Neural progenitor cell (in vitro differentiated cells): ENCODE measurements around the gene KLF13. TPM values are rescaled to one million over a fixed set of nuclear protein-coding genes. Genes with fewer than 3 reads are reported as not detected.

Source experiments
- DNase-seq: peaks from one replicate; pipeline ENCODE4 v3.0.0-alpha.2; 2016; ENCODE audit warnings: low spot score
- H2AFZ ChIP-seq: fragments of 200-600 bp; sonication (generic); replicated peaks from 2 replicates; pipeline ENCODE4 v1.6.1; 2016; ENCODE audit warnings: antibody characterized with exemption
- H3F3A ChIP-seq: fragments of 200-600 bp; sonication (generic); 2 replicates; pipeline ENCODE4 v1.6.1; 2016; ENCODE audit warnings: antibody characterized with exemption, low read depth
- H3K27ac ChIP-seq: fragments of 200-600 bp; sonication (generic); 2 replicates; pipeline ENCODE4 v1.5.1; 2016; ENCODE audit warnings: mild to moderate bottlenecking
- H3K27me3 ChIP-seq: fragments of 200-600 bp; sonication (generic); 2 replicates; pipeline ENCODE4 v1.6.1; 2016; ENCODE audit warnings: mild to moderate bottlenecking, moderate library complexity
- H3K36me3 ChIP-seq: fragments of 200-600 bp; sonication (generic); 2 replicates; pipeline ENCODE4 v1.5.1; 2016
- H3K4me1 ChIP-seq: fragments of 200-600 bp; sonication (generic); 2 replicates; pipeline ENCODE4 v1.6.1; 2016; ENCODE audit warnings: mixed run types
- H3K4me2 ChIP-seq: fragments of 200-600 bp; sonication (generic); 2 replicates; pipeline ENCODE4 v1.6.1; 2016
- H3K4me3 ChIP-seq: fragments of 200-600 bp; sonication (generic); 2 replicates; pipeline ENCODE4 v1.5.1; 2016
- H3K79me2 ChIP-seq: fragments of 200-600 bp; sonication (generic); 2 replicates; pipeline ENCODE4 v1.6.1; 2016; ENCODE audit warnings: low read depth
- H3K9ac ChIP-seq: fragments of 200-600 bp; sonication (generic); 2 replicates; pipeline ENCODE4 v1.6.1; 2016
- H3K9me3 ChIP-seq: fragments of 200-600 bp; sonication (generic); 2 replicates; pipeline ENCODE4 v1.5.1; 2016; ENCODE audit warnings: low read depth
- H4K20me1 ChIP-seq: fragments of 200-600 bp; sonication (generic); 2 replicates; pipeline ENCODE4 v1.6.1; 2016; ENCODE audit warnings: low read depth
- H3K27ac Mint-ChIP-seq: 3 replicates; pipeline ENCODE4 v1.8.0; 2021; ENCODE audit warnings: mixed read lengths
- H3K27me3 Mint-ChIP-seq: 2 replicates; pipeline ENCODE4 v1.8.0; 2022; ENCODE audit warnings: low read depth, mild to moderate bottlenecking, inconsistent platforms, moderate library complexity, mixed read lengths; ENCODE audit not compliant: insufficient read depth
- H3K36me3 Mint-ChIP-seq: 3 replicates; pipeline ENCODE4 v1.8.0; 2021; ENCODE audit warnings: mixed read lengths
- H3K4me1 Mint-ChIP-seq: 3 replicates; pipeline ENCODE4 v1.8.0; 2021; ENCODE audit warnings: mixed read lengths
- H3K4me3 Mint-ChIP-seq: 3 replicates; pipeline ENCODE4 v1.8.0; 2021; ENCODE audit warnings: mild to moderate bottlenecking, moderate library complexity, mixed read lengths
- H3K9me3 Mint-ChIP-seq: 3 replicates; pipeline ENCODE4 v1.8.0; 2020; ENCODE audit warnings: mixed read lengths
- EZH2 ChIP-seq: fragments of 200-600 bp; sonication (generic); IDR thresholded peaks from 2 replicates; pipeline ENCODE4 v1.6.1; 2017; ENCODE audit warnings: antibody characterized with exemption, mild to moderate bottlenecking, moderate library complexity
- EZH2phosphoT487 ChIP-seq: fragments of 200-600 bp; sonication (generic); IDR thresholded peaks from 2 replicates; pipeline ENCODE4 v1.6.1; 2017; ENCODE audit warnings: antibody characterized with exemption
- total RNA-seq: library from RNA; depleted of rRNA; stranded (reverse); fragments of >200 nt; gene quantifications from 2 replicates; pipeline ENCODE4 v1.2.3, GENCODE V29; 2015; ENCODE audit warnings: low replicate concordance
- TF ChIP-seq, protein P1 (sequence below): fragments of 200-600 bp; sonication (generic); IDR thresholded peaks from 2 replicates; pipeline ENCODE4 v1.5.1; 2017; ENCODE audit warnings: antibody characterized with exemption, mild to moderate bottlenecking

KLF13 gene
- total RNA-seq, 1 donor from 2014 or later, result 11.9 TPM

DNA sequence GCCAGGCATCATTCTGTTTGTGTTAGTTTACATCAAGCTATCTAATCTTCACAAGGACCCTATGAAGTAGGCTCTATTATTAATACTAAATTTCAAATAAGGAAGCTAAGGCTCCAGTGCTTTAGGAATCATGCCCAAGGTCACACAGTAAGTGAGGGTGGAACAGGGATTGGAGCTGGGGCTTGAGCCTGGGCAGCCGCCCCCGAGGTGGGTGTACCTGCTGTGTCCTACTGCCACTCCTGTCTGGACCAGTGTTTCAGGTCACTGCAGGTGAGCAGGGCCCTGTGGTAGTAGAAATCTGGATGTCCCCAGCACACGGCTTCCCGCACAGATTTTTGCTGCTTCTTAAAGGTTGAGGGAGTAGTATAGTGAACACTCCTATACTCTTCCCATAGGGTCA is 6.5 kb downstream of the KLF13 start:
- H2AFZ ChIP-seq, result no peak overlapping the region
- H3K36me3 ChIP-seq, result no peaks in the 10 kb centered on the region
- H4K20me1 ChIP-seq, result peaks cover 92% of the 10 kb centered on the region
- no peak overlapping the region for H3K9ac ChIP-seq
- peaks cover 2% of the 10 kb centered on the region for H3K36me3 Mint-ChIP-seq
- H3K27me3 Mint-ChIP-seq, result peaks cover 8% of the 10 kb centered on the region
- no peaks in the 10 kb centered on the region for H3K9me3 ChIP-seq
- TF ChIP-seq EZH2, result no peak
- TF ChIP-seq, protein P1, sequence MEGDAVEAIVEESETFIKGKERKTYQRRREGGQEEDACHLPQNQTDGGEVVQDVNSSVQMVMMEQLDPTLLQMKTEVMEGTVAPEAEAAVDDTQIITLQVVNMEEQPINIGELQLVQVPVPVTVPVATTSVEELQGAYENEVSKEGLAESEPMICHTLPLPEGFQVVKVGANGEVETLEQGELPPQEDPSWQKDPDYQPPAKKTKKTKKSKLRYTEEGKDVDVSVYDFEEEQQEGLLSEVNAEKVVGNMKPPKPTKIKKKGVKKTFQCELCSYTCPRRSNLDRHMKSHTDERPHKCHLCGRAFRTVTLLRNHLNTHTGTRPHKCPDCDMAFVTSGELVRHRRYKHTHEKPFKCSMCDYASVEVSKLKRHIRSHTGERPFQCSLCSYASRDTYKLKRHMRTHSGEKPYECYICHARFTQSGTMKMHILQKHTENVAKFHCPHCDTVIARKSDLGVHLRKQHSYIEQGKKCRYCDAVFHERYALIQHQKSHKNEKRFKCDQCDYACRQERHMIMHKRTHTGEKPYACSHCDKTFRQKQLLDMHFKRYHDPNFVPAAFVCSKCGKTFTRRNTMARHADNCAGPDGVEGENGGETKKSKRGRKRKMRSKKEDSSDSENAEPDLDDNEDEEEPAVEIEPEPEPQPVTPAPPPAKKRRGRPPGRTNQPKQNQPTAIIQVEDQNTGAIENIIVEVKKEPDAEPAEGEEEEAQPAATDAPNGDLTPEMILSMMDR, result no peak
- peaks cover 45% of the 10 kb centered on the region for H3K4me1 Mint-ChIP-seq
- no peak overlapping the region for H3K4me3 Mint-ChIP-seq
- peaks cover 4% of the 10 kb centered on the region for H3F3A ChIP-seq
- no peak overlapping the region for H3K27ac ChIP-seq
- H3K4me3 ChIP-seq, result no peak overlapping the region
- peaks cover 66% of the 10 kb centered on the region for H3K79me2 ChIP-seq
- DNase-seq, result no peak
- H3K27me3 ChIP-seq, result peaks cover 9% of the 10 kb centered on the region
- peaks cover 6% of the 10 kb centered on the region for H3K4me1 ChIP-seq
- H3K4me2 ChIP-seq, result no peak overlapping the region
- no peak overlapping the region for H3K27ac Mint-ChIP-seq
- H3K9me3 Mint-ChIP-seq, result no peaks in the 10 kb centered on the region

DNA sequence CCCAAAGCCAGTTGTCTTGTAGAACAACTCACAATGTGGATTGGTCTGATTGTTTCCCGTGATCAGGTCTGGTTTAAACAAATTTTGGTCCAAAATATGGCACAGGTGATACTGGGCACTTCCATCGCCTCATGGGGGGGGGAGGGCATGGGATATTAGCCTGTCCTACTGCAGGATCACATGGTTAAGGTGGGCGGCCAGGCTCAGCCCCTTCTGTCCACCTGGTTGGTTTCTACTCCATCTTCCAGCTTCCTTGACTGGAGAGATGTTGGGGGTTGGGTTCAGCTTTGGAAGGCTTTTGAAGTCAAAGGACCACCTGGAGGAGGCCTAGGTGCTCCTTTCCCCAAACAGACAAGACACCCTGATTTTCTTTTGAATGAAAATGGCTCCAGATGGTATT is 7.2 kb downstream of the KLF13 start:
- no peak overlapping the region for H3K4me3 Mint-ChIP-seq
- H2AFZ ChIP-seq, result no peak overlapping the region
- peaks cover 2% of the 10 kb centered on the region for H3K36me3 Mint-ChIP-seq
- no peak for DNase-seq
- peaks cover 73% of the 10 kb centered on the region for H3K79me2 ChIP-seq
- TF ChIP-seq EZH2, result no peak
- H4K20me1 ChIP-seq, result peaks cover 94% of the 10 kb centered on the region
- H3K9ac ChIP-seq, result no peak overlapping the region
- H3K9me3 ChIP-seq, result no peaks in the 10 kb centered on the region
- H3K4me3 ChIP-seq, result no peak overlapping the region
- H3K4me1 ChIP-seq, result peaks cover 6% of the 10 kb centered on the region
- peaks cover 8% of the 10 kb centered on the region for H3K27me3 Mint-ChIP-seq
- no peaks in the 10 kb centered on the region for H3K36me3 ChIP-seq
- peaks cover 2% of the 10 kb centered on the region for H3K27me3 ChIP-seq
- no peaks in the 10 kb centered on the region for H3K9me3 Mint-ChIP-seq
- H3K4me2 ChIP-seq, result no peak overlapping the region
- no peak overlapping the region for H3K27ac ChIP-seq
- peaks cover 1% of the 10 kb centered on the region for H3F3A ChIP-seq
- H3K4me1 Mint-ChIP-seq, result peaks cover 48% of the 10 kb centered on the region
- H3K27ac Mint-ChIP-seq, result no peak overlapping the region

DNA sequence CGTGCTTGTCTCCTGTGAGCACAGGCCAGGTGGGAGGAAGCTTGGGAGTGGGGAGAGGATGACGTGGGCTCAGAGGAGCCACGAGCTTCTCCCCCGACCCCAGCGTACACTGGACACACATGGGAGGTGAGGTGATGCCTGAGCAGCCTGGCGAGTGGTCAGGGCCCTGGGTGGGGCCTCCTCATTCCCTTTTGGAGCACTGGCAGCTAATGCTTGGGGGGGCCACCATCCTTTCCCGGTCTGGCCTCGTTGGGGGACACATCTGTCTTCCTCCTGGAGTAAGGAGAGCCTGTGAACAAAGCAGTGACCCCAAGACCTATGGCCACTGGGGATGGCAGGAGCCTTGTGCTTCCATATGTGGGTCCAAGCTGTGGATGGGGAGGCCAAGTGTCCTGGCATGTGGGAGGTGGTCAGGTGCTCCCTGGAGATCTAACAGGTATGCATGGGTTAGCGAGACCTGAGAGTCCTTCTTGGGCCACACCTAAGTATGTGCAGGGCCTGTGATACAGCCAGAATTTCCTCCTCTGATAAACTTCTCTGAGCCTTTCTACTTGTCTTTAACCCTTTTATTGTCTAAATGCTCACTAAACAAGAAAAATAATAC is 9.5 kb downstream of the KLF13 start:
- Histone ChIP-seq H3K9me3 (no peaks in the 10 kb centered on the region), H2AFZ (no peak overlapping the region), H3K27ac (no peak overlapping the region), H3K36me3 (no peaks in the 10 kb centered on the region), H4K20me1 (peaks cover 93% of the 10 kb centered on the region), H3K4me2 (no peak overlapping the region), H3F3A (no peaks in the 10 kb centered on the region), H3K27me3 (no peaks in the 10 kb centered on the region), H3K4me3 (no peak overlapping the region), H3K9ac (no peak overlapping the region), H3K4me1 (no peaks in the 10 kb centered on the region), H3K79me2 (peaks cover 72% of the 10 kb centered on the region)
- Mint-ChIP-seq H3K27me3 (peaks cover 5% of the 10 kb centered on the region), H3K4me3 (no peak overlapping the region), H3K4me1 (peaks cover 39% of the 10 kb centered on the region), H3K27ac (no peak overlapping the region), H3K9me3 (no peaks in the 10 kb centered on the region), H3K36me3 (no peaks in the 10 kb centered on the region)
- TF ChIP-seq, protein P1, result no peak
- TF ChIP-seq EZH2, result no peak
- TF ChIP-seq EZH2phosphoT487, result no peak
- no peak for DNase-seq

DNA sequence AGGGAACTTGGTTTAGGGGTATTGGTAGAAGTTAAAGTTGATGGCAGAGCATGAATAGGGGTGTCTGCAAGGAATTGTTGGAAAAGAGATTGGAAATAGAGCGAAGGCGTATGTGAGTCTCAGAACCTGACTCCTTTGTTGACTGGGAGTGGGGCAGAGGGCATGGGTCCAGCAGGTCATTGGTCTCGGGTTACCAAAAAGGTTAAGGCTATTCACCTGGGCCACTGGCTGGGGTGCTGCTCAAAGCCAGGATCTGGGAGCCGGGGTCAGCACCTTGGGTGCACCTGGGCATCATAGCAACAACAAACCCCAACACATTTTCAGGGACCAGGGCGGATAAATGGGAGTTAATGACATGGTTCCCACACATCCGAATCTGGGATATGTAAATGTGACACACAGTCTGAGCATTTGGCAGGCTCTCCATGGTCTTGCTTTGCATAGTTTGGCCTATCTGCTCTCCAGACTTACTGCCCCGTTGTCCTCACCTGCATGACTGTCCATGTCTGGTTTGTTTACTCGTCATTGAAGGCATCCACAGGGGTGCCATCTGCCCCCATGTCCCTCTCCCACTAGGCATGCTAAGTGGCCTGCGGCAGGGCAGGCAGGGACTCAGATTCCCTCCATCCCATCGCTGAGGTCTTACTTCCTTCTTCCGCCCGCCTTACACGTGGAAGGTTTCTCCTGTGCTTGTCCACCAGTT is 10.1 kb downstream of the KLF13 start:
- no peak for DNase-seq
- Mint-ChIP-seq H3K27ac (no peak overlapping the region), H3K4me1 (peaks cover 34% of the 10 kb centered on the region), H3K9me3 (no peaks in the 10 kb centered on the region), H3K36me3 (no peaks in the 10 kb centered on the region), H3K4me3 (no peak overlapping the region), H3K27me3 (peaks cover 5% of the 10 kb centered on the region)
- Histone ChIP-seq H3K9me3 (no peaks in the 10 kb centered on the region), H3K9ac (no peak overlapping the region), H3K4me1 (no peaks in the 10 kb centered on the region), H3K27me3 (no peaks in the 10 kb centered on the region), H3K4me3 (no peak overlapping the region), H3K79me2 (peaks cover 71% of the 10 kb centered on the region), H3F3A (no peaks in the 10 kb centered on the region), H2AFZ (no peak overlapping the region), H4K20me1 (peaks cover 90% of the 10 kb centered on the region), H3K27ac (no peak overlapping the region), H3K36me3 (no peaks in the 10 kb centered on the region), H3K4me2 (no peak overlapping the region)
- TF ChIP-seq, protein P1, result no peak
- no peak for TF ChIP-seq EZH2
- TF ChIP-seq EZH2phosphoT487, result no peak
